Measurements from ENCODE around the gene AHNAK. TPM values are rescaled to one million over a fixed set of nuclear protein-coding genes. Genes with fewer than 3 reads are reported as not detected.

The AHNAK gene
- total RNA-seq, 4 donors from 2014 or later, result 1,348 to 2,181 (median 1,745) TPM

DNA sequence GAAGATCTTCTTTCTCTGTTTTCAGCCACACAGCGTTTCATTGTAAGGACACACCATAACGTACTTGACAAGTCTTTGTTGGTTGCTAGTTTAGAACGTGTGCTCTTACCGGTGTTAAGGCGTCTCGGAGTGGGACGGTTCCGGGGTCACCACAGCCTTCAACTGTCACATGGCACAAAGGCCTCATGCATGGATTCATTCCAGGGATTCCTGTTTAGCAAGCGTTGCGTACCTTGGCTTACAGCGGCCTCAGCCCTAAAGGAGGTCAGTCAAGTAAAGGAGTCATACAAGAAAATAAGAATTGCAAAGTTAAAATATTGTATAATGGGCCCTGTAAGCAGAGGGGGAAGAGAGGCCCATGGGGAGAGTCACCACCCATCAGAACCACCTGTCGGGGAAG lies 130.0 kb downstream of the AHNAK start:
- Histone ChIP-seq H3K9me3 (no peaks in the 10 kb centered on the region), H3K4me3 (no peak overlapping the region), H3K27ac (no peak overlapping the region), H3K4me1 (peaks cover 3 to 37% (median 8%) of the 10 kb centered on the region in 3 donors), H3K27me3 (no peaks in the 10 kb centered on the region), H3K36me3 (no peaks in the 10 kb centered on the region)
- 100% methylated on average over 2 to 7 of the region's 12 CpGs for WGBS, 2 donors (ENCODE audit: low coverage in 1 of 2)
- TF ChIP-seq CTCF (IDR thresholded peaks at IDR 0.05), result no peak
- TF ChIP-seq POLR2A (IDR thresholded peaks at IDR 0.05), result no peak
- no peak for TF ChIP-seq POLR2AphosphoS5 (IDR thresholded peaks at IDR 0.05)
- no peak for TF ChIP-seq EP300 (IDR thresholded peaks at IDR 0.05)
- ATAC-seq, result no peak

DNA sequence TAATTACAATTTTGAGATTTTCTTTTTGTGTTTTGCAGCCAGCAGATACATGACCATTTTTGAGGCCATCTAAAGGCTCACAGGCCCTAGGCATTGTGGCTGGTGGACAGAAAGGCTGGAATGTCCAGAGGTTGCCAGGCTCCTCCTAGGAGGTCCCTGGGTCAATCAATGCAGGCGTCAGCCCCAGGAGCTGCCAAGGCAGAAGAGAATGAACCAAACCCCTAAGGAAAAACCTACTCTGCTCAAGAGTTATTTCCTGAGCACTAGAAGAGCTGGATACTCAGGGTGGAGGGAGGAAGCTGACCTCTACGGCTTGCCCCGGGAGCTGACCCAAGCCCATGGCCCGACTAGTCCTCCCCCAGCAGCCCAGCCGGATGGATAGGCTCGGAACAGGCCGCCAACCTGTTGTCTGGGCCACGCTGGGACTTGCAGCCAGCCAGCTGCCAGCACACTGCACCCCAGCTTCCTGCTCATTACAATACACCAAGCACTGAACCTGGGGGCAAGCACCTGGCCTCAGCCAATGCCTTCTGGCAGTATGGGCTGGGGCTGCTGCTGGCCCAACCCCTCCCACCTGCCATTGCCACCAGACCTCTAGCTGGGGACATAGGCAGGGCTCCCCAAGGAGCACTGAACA lies 133.4 kb downstream of the AHNAK start:
- no peak for ATAC-seq
- Histone ChIP-seq H3K9me3 (no peaks in the 10 kb centered on the region), H3K4me1 (peaks cover 0 to 11% (median 0%) of the 10 kb centered on the region in 3 donors), H3K27me3 (no peaks in the 10 kb centered on the region), H3K4me3 (no peak overlapping the region), H3K36me3 (no peaks in the 10 kb centered on the region), H3K27ac (peak overlapping the region in 1 of 4 donors; percentile 1)
- TF ChIP-seq POLR2A (IDR thresholded peaks at IDR 0.05), result no peak
- TF ChIP-seq CTCF (IDR thresholded peaks at IDR 0.05), result no peak
- 68% methylated on average over 5 of the region's 8 CpGs; no CpG with 5 or more reads in 1 of the 2 donors for WGBS, 2 donors (ENCODE audit: low coverage in 1 of 2)

DNA sequence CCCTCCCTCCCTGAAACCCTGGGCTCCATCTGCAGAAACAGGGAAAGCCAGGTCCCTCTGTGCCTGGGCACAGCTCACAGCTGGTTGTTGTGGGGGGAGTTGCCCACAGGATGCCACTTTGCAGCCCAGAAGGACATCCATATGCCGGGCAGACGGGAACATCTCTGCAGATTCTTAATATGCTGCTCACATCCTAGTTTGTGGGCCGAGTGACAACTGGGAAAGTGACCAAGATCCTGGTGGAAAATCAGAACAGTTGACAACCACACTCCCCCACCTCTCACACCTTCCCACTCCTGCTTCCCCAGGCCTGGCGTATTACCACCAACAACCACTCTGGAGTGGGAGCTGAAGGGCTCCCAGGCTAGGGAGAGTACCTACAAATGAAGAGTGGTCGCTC lies 135.1 kb downstream of the AHNAK start:
- TF ChIP-seq EP300 (IDR thresholded peaks at IDR 0.05), result no peak
- Histone ChIP-seq H3K4me1 (peaks cover 0 to 7% (median 0%) of the 10 kb centered on the region in 3 donors), H3K36me3 (no peaks in the 10 kb centered on the region), H3K27ac (no peak overlapping the region), H3K9me3 (no peaks in the 10 kb centered on the region), H3K4me3 (no peak overlapping the region), H3K27me3 (no peaks in the 10 kb centered on the region)
- WGBS, 2 donors (ENCODE audit: low coverage in 1 of 2), result 71 to 83% methylated on average over 1 to 2 of the region's 5 CpGs
- ATAC-seq, result no peak

DNA sequence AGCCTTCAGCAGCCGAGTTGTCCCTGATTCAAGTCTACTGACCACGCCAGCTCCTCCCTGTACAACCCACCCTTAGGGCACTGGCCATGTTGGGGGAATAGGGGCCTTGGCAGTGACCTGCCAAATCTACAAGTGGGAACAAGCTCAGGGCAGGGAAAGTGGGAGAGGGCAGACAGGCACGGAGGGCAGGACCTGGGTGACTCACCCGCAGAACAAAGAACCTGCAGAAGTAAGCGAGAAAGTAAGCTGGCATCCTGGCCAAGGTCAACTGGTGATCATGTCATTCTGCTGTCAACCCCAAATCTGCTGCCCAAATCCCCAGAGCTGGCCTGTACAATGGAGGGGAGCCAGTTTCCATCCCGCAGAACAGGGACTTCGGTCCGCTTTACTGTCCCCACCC lies 135.6 kb downstream of the AHNAK start:
- no peak for ATAC-seq
- Histone ChIP-seq H3K9me3 (no peaks in the 10 kb centered on the region), H3K4me1 (peaks cover 0 to 7% (median 0%) of the 10 kb centered on the region in 3 donors), H3K27me3 (no peaks in the 10 kb centered on the region), H3K4me3 (no peak overlapping the region), H3K36me3 (no peaks in the 10 kb centered on the region), H3K27ac (no peak overlapping the region)
- WGBS, 2 donors (ENCODE audit: low coverage in 1 of 2), result 71 to 92% methylated on average over 2 to 4 of the region's 8 CpGs
- TF ChIP-seq POLR2AphosphoS5 (IDR thresholded peaks at IDR 0.05), result no peak
- no peak for TF ChIP-seq POLR2A (IDR thresholded peaks at IDR 0.05)
- TF ChIP-seq EP300 (IDR thresholded peaks at IDR 0.05), result no peak
- TF ChIP-seq CTCF (IDR thresholded peaks at IDR 0.05), result no peak

- Histone ChIP-seq H3K27me3 (no peaks in the 10 kb centered on the region), H3K4me1 (peaks cover 0 to 7% (median 0%) of the 10 kb centered on the region in 3 donors), H3K27ac (no peak overlapping the region), H3K4me3 (no peak overlapping the region), H3K36me3 (no peaks in the 10 kb centered on the region), H3K9me3 (no peaks in the 10 kb centered on the region)
- ATAC-seq, result no peak
- WGBS, 2 donors (ENCODE audit: low coverage in 1 of 2), result 91 to 93% methylated on average over 7 to 8 of the region's 8 CpGs
- TF ChIP-seq POLR2AphosphoS5 (IDR thresholded peaks at IDR 0.05) (no peak), CTCF (IDR thresholded peaks at IDR 0.05) (no peak), POLR2A (IDR thresholded peaks at IDR 0.05) (no peak), EP300 (IDR thresholded peaks at IDR 0.05) (no peak)
Observed at GRCh38 chr11:62409831-62410230, 136.8 kb downstream of the AHNAK start.

All from gastroesophageal sphincter (tissue), 4 donors.